ENCODE data around the gene TMED5.
"Not testable (repeated sequence)": the region's sequence is repeated elsewhere in the genome, so short reads cannot be mapped to it uniquely, and the experiment has no call there.

Gene TMED5

DNA sequence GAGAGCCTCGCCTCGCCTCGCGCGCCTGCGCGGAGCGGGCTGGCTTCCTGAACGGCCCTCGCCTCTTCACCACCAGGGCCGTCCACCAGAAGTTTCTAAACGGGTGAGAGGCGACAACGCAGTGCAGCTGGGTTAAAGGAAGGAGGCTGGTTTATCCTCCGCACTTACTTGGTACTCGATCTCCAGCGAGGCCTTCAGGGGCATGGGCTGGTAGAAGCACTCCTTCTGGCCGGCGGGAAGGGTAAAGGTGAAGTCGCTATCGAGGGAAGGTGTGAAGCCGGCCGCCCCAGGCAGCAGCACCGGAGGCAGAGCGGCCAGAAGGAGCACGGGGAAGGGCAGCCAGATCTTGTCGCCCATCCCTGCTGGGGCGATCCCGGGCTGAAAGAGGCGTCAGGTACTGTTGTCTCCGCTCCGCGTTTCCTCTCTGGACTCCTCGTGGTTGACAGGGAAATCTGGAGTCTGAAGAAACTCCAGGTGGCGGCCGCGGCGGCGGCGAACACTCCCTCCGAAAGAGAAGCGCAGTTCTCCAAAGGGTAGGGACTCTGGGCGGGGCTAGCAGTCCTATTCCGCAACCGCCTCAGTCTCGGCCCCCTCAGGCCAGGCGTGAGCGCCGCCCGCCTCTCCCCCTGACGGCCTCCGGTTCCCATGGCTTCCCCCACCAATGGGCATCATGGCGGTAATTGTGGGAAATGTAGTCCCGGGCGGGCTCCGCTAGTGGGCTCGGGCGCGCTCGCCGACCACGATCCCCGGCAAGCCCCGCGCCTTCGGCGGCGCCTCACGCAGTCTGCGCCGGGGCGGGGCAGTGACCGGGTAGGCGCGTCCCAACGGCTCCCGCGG lies at the start of gene TMED5:
Gene TMED5 (minus strand): TSS at position 528 of the 837 bp plus-strand sequence. CDS start 171 bp downstream, at position 357.
- H3K4me3 ChIP-seq (replicated peaks in 1 of 2; ENCODE audit: low read depth in 2 of 2, low read length in 2 of 2) = peak within 1 kb of the TSS; percentile 88 to 100
- peak; percentile 99 for DNase-seq (ENCODE audit: low read depth in 2 of 2)
- TF ChIP-seq, protein P1, sequence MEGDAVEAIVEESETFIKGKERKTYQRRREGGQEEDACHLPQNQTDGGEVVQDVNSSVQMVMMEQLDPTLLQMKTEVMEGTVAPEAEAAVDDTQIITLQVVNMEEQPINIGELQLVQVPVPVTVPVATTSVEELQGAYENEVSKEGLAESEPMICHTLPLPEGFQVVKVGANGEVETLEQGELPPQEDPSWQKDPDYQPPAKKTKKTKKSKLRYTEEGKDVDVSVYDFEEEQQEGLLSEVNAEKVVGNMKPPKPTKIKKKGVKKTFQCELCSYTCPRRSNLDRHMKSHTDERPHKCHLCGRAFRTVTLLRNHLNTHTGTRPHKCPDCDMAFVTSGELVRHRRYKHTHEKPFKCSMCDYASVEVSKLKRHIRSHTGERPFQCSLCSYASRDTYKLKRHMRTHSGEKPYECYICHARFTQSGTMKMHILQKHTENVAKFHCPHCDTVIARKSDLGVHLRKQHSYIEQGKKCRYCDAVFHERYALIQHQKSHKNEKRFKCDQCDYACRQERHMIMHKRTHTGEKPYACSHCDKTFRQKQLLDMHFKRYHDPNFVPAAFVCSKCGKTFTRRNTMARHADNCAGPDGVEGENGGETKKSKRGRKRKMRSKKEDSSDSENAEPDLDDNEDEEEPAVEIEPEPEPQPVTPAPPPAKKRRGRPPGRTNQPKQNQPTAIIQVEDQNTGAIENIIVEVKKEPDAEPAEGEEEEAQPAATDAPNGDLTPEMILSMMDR (IDR thresholded peaks at IDR 0.05; ENCODE audit: low read depth, low read length) = peak; percentile 16

DNA sequence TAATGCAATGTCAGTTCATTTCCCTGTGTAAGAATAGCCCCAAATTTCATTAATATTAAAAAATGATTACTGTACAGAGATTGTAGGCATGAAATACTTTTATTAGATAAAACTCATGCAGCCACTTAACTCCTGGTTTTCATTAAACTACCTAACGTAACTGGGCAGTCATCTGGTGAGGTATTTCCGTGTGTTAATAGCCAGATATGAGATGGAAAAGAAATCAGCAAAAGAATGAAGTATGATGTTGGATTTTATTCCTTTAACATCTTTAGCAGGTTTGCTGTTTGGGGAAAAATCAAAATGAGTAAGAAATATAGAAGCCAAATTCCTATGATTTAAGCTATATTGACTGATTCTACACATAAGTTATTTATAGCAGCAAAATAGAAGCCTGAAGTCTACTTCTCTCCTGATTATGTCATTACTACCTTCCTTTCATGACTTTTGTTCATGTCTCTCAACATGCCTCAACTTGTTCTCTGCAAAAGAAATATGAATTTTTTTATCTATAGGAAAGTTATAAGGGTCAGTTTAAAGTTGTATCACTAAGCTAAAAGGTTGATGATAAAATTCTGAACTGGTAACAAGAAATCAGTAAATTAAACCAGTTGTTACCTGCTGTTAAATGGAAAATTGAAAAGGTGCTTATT lies 42.9 kb upstream of the TMED5 start:
- H3K4me3 ChIP-seq (replicated peaks in 1 of 2; ENCODE audit: low read depth in 2 of 2, low read length in 2 of 2) = no peak overlapping the region
- TF ChIP-seq, protein P1 (IDR thresholded peaks at IDR 0.05; ENCODE audit: low read depth, low read length) = no peak
- no peak for DNase-seq (ENCODE audit: low read depth in 2 of 2)

DNA sequence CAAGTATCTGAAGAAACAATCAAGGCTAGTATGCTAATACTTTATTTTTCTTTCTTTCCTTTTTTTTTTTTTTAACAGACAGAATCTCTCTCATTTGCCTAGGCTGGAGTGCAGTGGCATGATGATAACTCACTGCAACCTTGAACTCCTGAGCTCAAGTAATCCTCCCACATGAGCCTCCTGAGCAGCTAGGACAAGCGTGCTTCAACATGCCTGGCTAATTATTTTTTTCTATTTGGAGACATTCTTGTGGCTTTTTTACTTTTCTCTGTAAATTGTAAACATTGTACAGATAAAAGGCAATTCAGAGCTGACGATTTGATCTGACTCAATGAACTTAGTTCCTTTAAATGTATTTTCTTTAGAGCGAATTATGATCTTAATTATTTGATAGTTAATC lies 41.7 kb upstream of the TMED5 start:
- DNase-seq (ENCODE audit: low read depth in 2 of 2) = no peak
- no peak overlapping the region for H3K4me3 ChIP-seq (replicated peaks in 1 of 2; ENCODE audit: low read depth in 2 of 2, low read length in 2 of 2)
- TF ChIP-seq, protein P1 (IDR thresholded peaks at IDR 0.05; ENCODE audit: low read depth, low read length) = no peak

DNA sequence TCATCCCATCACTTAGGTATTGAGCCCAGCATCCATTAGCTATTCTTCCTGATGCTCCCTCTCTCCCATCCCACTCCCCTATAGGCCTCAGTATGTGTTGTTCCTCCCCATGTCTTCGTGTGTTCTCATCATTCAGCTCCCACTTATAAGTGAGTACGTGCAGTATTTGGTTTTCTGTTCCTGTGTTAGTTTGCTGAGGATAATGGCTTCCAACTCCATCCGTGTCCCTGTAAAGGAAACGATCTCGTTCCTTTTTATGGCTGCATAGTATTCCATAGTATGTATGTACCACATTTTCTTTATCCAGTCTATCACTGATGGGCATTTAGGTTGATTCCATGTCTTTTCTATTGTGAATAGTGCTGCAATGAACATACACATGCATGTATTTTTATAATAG lies 40.5 kb upstream of the TMED5 start:
- H3K4me3 ChIP-seq (replicated peaks in 1 of 2; ENCODE audit: low read depth in 2 of 2, low read length in 2 of 2); DNase-seq (ENCODE audit: low read depth in 2 of 2): not testable (repeated sequence)

DNA sequence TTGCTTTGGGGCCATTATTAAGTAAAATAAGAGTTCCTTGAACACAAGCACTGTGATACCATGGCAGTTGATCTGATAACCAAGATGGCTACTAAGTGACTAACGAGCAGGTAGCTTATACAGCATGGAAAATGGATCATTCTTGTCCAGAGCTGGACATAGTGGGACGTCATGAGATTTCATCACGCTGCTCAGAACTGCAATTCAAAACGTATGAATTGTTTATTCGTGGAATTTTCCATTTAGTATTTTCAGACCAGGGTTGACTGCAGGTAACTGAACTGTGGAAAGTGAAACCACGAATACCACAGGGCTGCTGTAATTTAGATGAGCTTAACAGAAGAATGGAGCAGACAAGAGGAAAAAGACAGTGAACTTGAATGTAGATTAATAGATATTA lies 39.2 kb upstream of the TMED5 start:
- TF ChIP-seq, protein P1 (IDR thresholded peaks at IDR 0.05; ENCODE audit: low read depth, low read length) = no peak
- DNase-seq (ENCODE audit: low read depth in 2 of 2) = no peak
- no peak overlapping the region for H3K4me3 ChIP-seq (replicated peaks in 1 of 2; ENCODE audit: low read depth in 2 of 2, low read length in 2 of 2)

DNA sequence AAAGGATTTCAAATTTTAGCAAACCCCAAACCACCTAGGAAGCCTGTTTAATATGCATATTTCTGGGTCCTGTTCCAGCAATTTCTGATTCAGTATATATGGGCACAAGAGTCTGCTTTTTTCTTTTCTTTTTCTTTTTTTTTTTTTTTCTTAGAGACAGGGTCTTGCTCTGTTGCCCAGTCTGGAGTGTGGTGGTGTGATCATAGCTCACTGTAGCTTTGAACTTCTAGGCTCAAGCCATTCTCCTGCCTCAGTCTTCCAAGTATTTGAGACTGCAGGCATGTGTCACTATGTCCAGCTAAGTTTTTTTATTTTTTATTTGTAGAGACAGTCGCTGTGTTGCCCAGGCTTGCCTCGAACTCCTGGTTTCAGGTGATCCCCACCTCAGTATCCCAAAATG lies 35.1 kb upstream of the TMED5 start:
- no peak for DNase-seq (ENCODE audit: low read depth in 2 of 2)
- H3K4me3 ChIP-seq (replicated peaks in 1 of 2; ENCODE audit: low read depth in 2 of 2, low read length in 2 of 2) = no peak overlapping the region
- TF ChIP-seq, protein P1 (IDR thresholded peaks at IDR 0.05; ENCODE audit: low read depth, low read length) = no peak

DNA sequence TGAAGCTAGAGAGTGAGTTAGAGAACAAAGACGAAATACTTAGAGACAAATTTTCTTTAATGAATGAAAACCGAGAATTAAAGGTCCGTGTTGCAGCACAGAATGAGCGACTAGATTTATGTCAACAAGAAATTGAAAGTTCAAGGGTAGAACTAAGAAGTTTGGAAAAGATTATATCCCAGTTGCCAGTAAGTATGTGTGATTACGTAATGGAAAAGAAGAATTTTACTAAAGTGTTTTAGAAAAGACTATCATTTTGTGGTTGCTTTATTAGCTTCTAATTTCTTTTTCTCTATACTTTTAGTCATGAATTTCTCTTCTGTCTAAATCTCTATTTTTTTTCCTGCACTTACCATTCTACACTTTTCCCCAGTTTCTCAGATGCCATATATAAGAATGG lies 27.0 kb upstream of the TMED5 start:
- no peak overlapping the region for H3K4me3 ChIP-seq (replicated peaks in 1 of 2; ENCODE audit: low read depth in 2 of 2, low read length in 2 of 2)
- TF ChIP-seq, protein P1 (IDR thresholded peaks at IDR 0.05; ENCODE audit: low read depth, low read length) = no peak
- peak in 1 of 2 donors; percentile 14 for DNase-seq (ENCODE audit: low read depth in 2 of 2)
